Hypothalamus (tissue), 51 donors: ENCODE measurements around the gene GNA12.
"Not testable (repeated sequence)": the region's sequence is repeated elsewhere in the genome, so short reads cannot be mapped to it uniquely, and the experiment has no call there.

ENCODE experiments used
- DNase-seq, 51 donors: peaks; one replicate each; lab custom pipeline; 2025; lab: John Stamatoyannopoulos, UW

GNA12 gene

DNA sequence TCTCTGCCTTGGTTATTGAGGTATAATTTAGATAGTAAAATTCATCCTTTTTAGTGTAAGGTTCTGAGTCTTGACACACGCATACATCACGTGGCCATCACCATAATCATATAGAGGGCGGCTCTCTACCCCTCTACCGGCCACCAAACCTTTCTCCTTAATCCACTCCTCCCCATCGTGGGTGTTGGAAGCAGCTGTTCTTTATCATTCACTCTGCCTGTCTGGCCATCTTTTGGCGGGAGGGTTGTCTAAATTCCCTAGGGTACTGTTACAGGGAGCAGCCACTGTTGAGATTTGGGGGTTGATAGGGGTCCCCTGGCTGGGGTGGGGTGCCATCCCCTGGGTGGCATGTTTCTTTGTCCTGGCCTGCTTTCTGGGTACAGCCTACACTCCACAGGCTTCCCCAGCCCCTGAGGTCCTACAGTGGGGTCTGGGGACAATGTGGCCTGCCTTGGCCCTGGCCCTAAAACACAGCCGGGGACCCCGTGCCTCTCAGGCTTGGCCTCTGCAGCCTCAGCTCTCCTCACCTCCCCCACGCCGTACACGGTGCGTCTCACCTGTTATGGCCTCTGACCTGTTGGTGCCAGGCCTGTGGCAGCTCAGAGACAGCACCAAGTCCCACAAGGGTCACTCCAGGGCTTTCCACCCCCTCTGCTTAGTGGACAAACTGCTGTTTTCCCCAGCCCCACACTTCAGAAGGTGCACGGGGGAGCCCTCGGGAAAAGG is 138.6 kb downstream of the GNA12 start:
- no peak for DNase-seq

DNA sequence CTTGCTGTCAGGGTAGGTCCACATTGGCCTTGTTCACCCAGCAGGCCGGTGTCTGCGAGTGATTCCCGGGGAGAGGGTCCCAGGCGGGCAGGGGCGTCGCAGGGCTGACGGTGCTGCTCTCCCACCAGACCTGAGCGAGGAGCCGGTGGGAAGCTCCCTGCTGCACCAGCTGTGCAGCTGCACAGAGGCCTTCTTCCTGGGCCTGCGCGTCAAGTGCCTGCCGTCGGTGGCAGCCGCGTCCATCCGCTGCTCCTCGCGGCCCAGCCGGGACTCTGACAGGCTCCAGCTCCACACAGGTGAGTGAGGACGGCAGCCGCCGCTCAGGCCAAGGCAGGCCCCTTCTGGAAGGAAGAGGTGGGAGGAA is 141.5 kb downstream of the GNA12 start:
- DNase-seq: peak in 2 of 51 donors; percentile 42 to 71

DNA sequence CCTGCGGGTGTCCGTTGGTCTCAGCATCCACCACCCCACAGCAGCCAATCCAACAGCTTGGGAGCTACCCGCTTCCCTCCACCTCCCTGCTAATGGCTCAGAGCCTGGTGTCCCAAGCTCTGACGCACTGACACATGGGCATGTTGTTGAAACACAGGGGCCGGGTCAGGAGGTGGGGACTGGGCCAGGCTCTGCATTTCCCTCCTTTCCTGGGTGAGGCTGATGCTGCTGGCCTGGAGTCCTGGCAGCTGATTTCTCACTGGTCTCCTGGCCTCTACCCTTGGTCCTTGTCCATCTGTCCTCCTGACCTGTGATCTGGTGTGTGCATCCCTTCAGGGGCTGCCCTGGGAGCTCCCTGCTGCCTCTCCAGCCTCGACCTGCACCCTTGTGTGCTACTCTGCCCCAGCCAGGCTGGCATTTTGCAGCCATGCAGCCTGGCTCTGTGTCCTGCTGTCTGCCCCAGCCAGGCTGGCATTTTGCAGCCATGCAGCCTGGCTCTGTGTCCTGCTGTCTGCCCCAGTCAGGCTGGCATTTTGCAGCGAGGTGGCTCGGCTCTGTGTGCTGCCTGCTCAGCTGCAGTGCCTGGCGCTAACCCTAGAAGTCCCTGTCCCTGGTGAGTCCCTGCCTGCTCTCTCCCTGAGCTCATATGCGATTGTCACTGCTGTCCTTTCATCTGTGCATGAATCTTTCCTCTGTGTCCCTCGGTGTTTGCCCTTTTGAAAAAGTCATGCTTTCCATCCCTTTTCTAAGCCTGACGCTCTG is 142.1 kb downstream of the GNA12 start:
- peak in 48 of 51 donors; percentile 20 to 94 (median 75) for DNase-seq

DNA sequence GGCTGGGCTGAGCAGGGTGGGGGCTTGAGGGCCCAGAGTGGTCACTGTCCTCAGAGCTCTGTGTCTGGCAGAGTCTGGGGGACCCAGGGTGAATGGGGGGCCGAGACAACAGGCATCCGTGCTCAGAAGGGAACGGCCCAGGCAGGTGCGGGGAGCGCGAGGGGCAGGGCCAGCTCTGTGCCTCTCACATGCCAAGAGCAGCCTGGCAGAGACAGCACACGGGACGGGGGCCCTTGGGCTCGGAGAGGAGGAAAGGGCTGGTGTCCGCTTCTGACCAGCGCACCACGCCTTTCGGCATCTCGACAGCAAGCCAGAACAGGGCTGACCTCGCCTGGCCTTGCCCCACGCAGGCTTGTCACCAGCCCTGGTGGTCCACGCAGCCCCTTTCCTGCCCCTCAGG is 142.7 kb downstream of the GNA12 start:
- peak in 3 of 51 donors; percentile 58 to 67 (median 65) for DNase-seq

DNA sequence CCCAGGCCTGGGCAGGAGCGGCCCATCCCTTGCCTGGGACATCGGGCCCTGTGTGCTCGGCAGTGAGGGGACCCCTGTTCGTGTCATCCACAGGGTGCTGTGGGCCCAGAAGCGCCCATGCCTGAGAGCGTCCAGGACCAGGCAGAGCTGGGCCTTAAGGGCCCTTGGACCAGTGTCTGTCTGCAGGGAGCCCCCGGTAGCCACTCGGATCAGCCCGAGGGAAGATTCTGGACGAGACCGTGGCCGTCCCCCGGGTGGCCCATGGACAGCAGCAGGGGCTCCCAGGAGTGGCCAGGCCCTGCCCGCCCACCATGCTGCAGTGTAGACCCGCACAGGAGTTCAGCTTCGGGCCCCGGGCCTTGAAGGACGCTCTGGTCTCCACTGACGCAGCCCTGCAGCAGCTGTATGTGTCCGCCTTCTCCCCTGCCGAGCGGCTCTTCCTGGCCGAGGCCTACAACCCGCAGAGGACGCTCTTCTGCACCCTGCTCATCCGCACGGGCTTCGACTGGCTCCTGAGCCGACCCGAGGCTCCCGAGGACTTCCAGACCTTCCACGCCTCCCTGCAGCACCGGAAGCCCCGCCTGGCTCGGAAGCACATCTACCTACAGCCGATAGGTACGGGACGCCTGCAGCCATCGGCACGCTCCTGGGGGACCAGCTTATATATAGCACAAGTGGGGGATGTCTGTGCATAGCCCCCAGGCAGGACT is 143.8 kb downstream of the GNA12 start:
- DNase-seq: no peak

DNA sequence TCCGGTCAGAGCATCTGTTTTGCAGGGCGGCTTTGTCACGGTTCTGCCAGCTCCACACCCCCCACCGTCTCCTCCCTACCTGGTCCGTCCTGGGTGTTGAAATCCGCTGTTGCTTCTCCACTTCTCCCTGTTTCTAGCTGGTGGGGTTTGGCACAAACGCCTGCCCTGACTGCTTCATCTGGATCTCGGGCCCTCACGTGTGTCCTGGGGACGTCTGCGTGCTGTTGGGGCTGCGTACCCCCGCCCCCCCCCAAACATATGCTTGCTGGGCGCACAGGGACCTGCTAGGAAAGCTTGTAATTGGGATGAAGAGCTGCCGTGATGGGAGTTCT is 144.9 kb downstream of the GNA12 start:
- DNase-seq: no peak

DNA sequence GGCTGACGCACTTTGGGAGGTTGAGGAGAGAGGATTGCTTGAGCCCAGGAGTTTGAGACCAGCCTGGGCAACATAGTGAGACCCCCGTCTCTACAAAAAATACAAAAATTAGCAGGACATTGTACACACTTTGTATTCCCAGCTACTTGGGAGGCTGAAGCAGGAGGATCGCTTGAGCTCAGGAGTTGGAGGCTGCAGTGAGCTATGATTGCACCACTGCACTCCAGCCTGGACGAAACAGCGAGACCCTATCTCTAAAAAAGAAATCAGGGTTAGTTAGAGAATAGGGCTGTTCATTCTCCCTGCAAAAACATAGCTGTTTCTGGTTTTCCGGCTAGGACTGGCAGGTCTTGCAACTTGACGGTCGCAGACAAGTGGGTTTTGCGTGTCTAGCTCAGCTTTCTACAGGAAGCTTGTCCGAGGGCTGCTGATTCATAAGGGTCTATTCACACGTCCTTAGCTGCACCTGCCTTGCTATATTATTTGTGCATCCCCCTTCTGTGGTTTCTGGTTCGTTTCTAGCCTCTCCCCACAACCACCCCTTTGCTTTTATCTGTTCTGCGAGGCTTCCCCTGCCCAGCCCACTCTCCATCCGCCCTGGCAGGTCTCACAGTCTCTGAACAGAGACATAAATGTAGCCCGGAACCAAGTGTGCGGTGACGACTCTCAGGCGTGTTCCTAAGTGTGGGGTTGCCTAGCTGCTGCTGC is 145.4 kb downstream of the GNA12 start:
- no peak for DNase-seq

DNA sequence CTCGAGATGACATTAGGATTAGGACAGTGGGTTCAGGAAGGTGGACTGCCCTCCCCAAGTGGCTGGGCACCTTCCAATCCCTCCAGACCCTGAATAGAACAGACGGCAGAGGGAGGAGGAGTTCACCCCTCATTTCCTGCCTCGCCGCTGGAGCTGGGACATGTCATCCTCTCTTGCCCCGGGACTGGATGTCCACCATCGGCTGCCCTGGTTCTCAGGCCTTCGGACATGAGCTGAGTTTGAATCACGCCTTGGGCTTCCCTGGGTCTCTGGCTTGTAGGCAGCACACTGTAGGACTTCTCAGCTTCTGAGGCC is 150.0 kb downstream of the GNA12 start:
- DNase-seq: not testable (repeated sequence)

DNA sequence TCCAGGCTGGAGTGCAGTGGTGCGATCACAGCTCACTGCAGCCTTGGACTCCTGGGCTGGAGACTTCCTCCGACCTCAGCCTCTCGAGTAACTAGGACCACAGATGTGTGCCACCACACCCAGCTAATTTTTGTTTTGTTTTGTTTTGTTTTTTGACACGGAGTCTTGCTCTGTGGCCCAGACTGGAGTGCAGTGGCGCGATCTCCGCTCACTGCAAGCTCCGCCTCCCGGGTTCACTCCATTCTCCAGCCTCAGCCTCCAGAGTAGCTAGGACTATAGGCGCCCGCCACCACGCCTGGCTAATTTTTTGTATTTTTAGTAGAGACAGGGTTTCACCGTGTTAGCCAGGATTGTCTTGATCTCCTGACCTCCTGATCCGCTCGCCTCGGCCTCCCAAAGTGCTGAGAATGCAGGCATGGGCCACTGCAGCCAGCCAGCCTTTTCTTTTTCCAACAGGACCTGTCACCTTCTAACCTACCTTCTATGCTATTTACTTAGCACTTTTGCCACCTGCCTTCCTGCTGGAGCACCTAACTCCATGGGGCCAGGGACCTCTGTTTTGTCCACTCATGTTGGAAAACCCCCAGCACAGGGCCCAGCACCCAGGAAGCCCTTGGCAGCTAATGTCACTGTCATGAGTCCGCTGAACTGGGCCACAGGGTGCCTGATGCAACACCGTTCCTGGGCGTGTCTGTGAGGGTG is 150.5 kb downstream of the GNA12 start:
- DNase-seq: not testable (repeated sequence)

DNA sequence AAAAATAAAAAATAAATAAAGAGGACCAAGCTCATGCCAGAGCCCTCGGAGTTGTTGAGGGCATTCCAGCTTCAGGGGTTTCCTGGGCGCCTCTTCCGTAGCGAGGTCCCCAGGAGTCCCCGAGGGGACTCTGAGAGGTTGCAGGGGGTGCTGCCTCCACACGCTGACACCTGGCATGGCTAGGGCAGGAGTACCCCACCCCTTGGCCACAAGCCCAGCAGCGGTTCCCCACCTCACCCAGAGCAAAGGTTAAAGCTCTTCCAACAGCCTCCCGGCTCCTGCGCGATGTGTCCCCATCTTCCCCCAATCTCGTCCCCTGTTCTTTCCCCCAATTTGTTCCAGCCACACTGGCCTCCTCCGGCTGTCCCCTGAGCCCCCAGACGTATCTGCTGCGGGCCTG is 151.6 kb downstream of the GNA12 start:
- DNase-seq: no peak

DNA sequence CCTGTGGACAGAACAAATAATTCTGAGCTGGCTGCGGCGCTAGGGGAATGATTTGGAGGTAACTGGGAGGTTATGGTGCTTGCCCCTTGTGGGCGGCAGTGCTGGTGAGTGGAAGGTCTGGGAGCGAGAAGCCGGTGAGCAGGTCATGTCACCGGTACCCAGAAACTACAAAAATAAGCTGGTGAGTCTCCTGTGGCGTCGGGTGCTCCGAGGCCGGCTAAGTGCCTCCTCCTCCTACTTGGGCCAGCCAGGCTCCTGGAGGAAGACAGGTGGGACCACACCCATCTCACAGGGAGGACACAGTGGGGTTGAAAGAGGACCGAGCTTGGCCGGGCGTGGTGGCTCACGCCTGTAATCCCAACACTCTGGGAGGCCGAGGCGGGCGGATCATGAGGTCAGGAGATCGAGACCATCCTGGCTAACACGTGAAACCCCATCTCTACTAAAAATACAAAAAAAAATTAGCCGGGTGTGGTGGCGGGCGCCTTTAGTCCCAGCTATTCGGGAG is 152.1 kb downstream of the GNA12 start:
- DNase-seq: not testable (repeated sequence)

DNA sequence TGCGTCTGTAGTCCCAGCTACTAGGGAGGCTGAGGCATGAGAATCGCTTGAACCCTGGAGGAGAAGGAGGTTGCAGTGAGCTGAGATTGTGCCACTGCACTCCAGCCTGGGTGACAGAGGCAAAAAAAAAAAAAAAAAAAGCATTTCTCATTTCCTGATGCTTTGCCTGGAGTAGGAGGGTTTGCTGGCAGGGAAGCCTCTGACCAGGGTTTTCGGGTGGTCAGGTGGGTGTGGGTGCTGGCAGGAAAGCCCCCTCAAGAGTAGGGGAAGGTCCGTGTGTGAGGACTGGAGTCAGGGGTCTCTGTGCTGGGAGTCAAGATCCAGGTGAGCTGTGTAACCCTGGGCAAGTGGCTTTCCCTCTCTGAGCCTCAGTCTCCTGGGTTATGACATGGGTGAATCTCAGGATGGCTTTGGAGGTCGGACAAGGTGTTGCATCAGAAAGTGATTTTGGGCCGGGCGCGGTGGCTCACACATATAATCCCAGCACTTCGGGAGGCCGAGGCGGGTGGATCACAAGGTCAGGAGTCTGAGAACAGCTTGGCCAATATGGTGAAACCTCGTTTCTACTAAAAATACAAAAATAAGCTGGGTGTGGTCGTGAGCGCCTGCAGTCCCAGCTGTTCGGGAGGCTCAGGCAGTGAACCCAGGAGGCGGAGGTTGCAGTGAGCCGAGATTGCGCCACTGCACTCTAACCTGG is 152.9 kb downstream of the GNA12 start:
- DNase-seq: no peak

DNA sequence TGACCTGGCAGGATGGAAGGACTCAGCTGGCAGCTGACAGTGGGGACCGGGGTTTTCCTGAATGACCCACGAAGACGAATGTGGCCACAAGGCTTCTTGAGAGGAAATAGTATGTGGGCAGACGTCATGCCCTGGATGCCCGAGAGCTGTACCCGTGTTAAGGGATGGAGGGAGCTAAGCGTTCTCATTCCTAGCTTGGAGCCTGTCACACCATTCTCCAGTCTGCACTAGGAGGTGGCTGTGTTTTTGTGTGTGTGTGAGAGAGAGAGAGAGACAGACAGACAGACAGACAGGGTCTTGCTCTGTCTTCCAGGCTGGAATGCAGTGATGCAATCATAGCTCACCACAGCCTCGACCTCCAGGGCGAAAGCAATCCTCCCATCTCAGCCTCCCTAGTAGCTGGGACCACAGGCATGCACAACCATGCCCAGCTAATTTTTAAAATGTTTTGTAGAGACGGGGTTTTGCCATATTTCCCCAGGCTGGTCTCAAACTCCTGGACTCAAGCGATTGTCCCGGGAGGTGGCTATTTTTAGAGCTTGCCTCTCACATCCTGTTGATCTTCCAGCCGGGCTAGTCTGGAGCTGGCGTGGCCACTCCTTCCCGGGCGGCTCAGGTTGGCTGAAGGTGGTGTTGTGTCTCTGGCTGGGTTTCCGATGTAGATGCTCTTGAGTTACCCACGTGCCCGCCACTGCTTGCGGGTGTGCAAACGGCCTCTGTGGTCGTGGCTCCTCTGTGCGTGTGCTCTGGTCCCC is 154.0 kb downstream of the GNA12 start:
- DNase-seq: no peak

DNA sequence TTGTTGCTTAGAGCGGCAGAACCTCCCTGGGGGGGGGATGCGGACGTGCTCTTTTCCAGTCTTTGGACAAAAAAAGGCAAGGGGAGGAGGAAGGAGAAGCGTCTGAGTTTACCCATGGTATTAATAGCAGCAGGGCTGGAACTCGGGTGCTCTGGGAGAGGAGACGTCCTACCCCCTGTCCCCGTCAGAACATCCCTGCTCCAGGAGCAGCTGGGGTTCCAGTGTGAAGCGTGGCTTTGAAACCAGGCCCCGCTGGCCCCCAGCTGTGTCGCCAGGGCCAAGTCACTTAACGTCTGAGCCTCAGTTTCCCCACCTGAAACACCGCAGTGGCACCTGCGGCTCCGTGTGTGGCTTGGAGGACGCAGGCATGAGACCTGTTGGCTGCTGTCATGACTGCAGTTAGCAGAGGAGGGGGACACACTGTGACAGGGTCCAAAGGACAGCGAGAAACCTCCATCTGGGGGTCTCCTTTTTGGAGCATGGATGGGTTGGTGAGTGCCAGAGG is 154.7 kb downstream of the GNA12 start:
- DNase-seq: no peak

DNA sequence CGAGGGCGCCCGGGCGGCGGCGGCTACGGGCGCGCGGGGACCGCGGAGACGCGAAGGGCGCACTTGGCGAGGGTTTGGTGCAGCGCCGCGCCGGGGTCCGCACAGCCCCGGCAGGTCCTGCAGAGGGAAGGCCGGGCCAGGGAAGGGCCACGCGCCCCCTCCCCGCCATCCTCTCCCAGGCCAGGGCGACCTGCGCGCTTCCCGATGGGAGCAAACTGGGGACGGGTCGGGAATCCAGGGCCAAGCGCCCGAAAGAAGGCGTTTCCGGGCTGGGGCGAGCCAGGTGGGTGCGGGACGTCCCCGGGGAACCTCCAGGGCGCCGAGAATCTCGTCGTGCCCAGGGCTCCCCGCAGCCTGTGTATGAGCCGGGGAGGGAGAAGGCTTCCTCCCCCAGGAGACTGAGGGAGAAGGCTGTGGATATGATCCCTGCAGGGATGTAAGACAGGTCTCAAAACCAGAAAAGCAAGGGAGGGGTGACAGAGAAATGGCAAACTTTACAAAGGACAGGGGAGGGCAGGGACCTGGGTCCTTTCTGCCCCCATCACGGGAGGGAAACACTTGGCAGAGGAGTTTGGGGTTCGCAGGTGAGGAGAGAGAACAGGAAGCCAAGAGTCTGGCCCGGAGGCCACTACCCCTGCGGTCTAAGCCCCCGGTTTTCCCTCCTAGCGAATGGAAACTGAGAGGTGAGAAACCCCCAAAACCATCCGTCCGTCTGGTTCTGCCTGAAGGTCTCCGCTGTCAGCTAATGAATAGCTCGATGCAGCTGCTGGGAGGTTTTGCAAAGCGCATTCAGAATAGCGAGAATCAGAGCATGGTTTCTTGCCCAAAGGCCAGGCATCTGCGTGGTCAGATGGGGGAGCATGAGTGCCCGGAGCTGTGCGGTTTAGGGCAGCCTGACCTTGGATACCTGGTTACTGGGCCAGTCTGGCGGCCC is 155.4 kb downstream of the GNA12 start:
- peak in 24 of 51 donors; percentile 13 to 64 (median 37) for DNase-seq

DNA sequence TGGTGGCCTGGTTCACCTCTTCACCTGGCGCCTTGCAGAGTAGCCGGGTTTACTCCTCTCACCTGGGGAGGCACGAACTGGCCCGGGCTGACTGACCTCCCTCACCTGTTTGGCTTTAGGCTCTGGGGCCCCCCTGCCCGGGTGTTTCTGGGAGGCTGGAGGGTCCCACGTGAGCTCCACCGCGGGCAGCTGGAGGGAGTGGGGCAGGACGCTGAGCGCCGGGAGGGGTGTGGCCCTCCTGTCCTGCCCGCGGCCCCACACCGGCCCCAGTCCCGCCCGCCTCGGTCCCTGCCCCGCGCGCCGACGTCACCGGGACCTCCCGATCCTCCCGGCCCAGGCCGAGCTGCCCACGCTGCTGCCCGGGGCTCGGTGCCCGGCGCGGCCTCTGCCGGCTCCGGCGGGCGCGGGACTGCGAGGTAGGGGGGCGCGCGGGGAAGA is 156.2 kb downstream of the GNA12 start, which contains the start of gene AMZ1:
Gene AMZ1, plus strand, starts transcription at position 322 of the 438 bp plus-strand sequence. CDS start 12,250 bp downstream, outside the sequence.
- peak in 7 of 51 donors; percentile 15 to 48 (median 24) for DNase-seq

DNA sequence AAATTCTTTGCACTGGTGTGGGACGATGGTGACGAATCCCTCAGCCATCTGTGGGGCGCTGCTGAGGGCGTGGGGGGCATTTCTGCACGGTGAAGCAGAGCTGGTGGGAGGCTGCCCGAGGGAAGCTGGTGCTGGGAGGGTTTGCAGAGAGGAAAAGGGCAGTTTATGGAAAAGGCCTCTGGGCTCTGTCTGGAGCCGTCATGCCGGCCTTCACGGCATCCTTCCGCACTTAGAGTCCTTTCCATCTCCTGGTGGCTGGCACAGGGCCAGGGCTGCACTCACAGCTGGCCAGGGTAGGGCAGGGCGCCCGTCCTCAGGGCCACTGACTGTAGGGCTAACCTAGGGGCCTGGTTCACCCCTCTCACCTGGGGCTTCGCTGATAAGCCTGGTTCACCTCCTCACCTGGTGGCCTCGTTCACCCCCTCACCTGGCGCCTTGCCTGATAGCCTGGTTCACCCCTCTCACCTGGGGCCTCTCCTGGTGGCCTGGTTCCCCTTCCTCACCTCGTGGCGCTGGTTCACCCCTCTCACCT is 156.7 kb downstream of the GNA12 start:
- DNase-seq: peak in 3 of 51 donors; percentile 35 to 39 (median 38)
